ENCODE data around the gene RCCD1.

Gene RCCD1

GRCh38 chr15:90959028-90959595, 4.4 kb downstream of the RCCD1 start:
- Histone ChIP-seq H3K9me3 (no peaks in the 10 kb centered on the region), H3K4me3 (ENCODE audit: low read depth in 1 of 2, low read length in 1 of 2) (no peak overlapping the region), H3K36me3 (peaks cover 27% of the 10 kb centered on the region), H3K27ac (no peak overlapping the region), H3K4me1 (ENCODE audit: control insufficient read depth in 1 of 2, insufficient read depth in 1 of 2, low read depth in 1 of 2, low read length in 1 of 2) (peaks cover 23 to 30% of the 10 kb centered on the region in 2 experiments), H3K27me3 (no peaks in the 10 kb centered on the region)
- TF ChIP-seq CTCF (IDR thresholded peaks at IDR 0.05) = no peak

DNA sequence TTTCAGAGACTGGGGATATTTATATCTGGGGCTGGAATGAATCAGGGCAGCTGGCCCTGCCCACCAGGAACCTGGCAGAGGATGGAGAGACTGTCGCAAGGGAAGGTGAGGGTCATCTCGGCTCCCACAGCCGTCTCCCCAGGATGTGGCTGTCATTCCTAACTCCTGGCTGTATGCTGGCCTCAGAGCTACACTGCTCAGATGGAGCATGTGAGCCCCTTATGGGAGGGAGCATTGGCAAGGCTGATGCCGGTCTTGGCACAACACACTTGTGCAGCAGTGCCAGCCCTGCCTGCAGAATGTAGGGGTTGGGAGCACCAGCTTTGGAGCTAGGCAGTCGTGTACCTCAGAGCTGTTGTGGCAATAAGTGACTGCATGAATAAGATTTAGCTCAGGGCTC, 5.2 kb downstream of the RCCD1 start:
- H3K4me3 ChIP-seq (ENCODE audit: low read depth in 1 of 2, low read length in 1 of 2) = no peak overlapping the region
- H3K4me1 ChIP-seq (ENCODE audit: control insufficient read depth in 1 of 2, insufficient read depth in 1 of 2, low read depth in 1 of 2, low read length in 1 of 2) = peaks cover 16 to 24% of the 10 kb centered on the region in 2 experiments
- no peak for TF ChIP-seq CTCF (IDR thresholded peaks at IDR 0.05)
- peaks cover 27% of the 10 kb centered on the region for H3K36me3 ChIP-seq
- no peaks in the 10 kb centered on the region for H3K27me3 ChIP-seq
- no peak overlapping the region for H3K27ac ChIP-seq
- H3K9me3 ChIP-seq = no peaks in the 10 kb centered on the region

DNA sequence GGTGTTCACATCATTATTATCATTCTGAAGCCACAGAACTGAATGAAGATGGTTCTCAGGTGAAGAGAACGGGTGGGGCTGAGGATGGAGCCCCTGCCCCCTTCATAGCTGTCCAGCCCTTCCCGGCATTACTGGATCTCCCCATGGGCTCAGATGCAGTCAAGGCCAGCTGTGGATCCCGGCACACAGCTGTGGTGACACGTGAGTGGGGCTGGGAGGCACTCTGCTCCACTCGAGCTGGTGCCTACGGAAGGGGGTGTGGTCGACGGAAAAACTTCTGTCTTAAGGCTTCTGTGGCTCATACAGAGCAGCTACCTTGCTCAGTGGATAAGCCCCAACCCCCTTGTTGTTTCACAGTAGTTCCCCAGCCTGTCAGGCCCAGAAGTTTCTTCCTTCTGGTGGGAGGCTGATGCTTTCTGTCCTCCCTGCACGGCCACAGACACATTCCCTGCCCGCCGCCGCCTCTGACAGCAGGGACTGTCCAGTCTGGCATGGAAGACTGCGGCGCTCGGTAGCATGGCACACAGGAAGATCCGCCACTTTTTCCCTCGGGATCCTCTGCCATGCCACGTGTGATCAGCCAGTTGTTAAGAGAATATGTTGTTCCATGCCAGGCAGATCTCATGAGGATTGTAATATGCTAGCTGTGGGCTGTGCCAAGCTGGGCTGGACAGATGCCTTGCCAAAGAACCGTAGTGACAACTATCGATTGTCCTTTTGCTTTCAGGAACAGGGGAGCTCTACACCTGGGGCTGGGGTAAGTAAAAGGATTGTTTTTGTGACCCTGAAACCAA, 5.8 kb downstream of the RCCD1 start:
- no peaks in the 10 kb centered on the region for H3K27me3 ChIP-seq
- peaks cover 30% of the 10 kb centered on the region for H3K36me3 ChIP-seq
- H3K4me3 ChIP-seq (ENCODE audit: low read depth in 1 of 2, low read length in 1 of 2) = no peak overlapping the region
- H3K27ac ChIP-seq = no peak overlapping the region
- no peak for TF ChIP-seq CTCF (IDR thresholded peaks at IDR 0.05)
- peaks cover 10 to 20% of the 10 kb centered on the region in 2 experiments for H3K4me1 ChIP-seq (ENCODE audit: control insufficient read depth in 1 of 2, insufficient read depth in 1 of 2, low read depth in 1 of 2, low read length in 1 of 2)
- no peaks in the 10 kb centered on the region for H3K9me3 ChIP-seq

DNA sequence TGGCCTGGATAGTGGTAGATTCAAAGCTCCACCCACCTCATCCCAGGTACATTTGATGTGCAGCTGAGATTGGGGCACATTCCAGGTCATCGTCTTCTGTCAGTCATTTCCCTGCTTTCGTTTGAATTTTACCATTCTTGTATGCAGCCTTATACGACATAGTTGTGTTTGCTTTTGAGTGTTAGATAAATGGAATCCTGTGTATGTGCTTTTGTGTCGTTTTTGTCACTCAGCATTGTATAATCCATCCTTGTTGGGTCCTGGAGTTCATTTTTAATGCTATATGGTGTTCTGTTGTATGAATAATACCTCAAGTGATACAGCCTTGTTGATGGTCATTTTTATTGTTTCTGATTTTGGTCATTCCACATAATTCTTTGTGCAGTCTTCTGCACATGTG, 7.3 kb downstream of the RCCD1 start:
- H3K4me3 ChIP-seq (ENCODE audit: low read depth in 1 of 2, low read length in 1 of 2) = no peak overlapping the region
- H3K27ac ChIP-seq = no peak overlapping the region
- peaks cover 43% of the 10 kb centered on the region for H3K36me3 ChIP-seq
- H3K9me3 ChIP-seq = no peaks in the 10 kb centered on the region
- H3K4me1 ChIP-seq (ENCODE audit: control insufficient read depth in 1 of 2, insufficient read depth in 1 of 2, low read depth in 1 of 2, low read length in 1 of 2) = peaks cover 0 to 4% of the 10 kb centered on the region in 2 experiments
- no peaks in the 10 kb centered on the region for H3K27me3 ChIP-seq
- TF ChIP-seq CTCF (IDR thresholded peaks at IDR 0.05) = no peak

- H3K27me3 ChIP-seq = no peaks in the 10 kb centered on the region
- H3K4me3 ChIP-seq (ENCODE audit: low read depth in 1 of 2, low read length in 1 of 2) = no peak overlapping the region
- H3K4me1 ChIP-seq (ENCODE audit: control insufficient read depth in 1 of 2, insufficient read depth in 1 of 2, low read depth in 1 of 2, low read length in 1 of 2) = no peaks in the 10 kb centered on the region
- peaks cover 65% of the 10 kb centered on the region for H3K36me3 ChIP-seq
- H3K27ac ChIP-seq = no peak overlapping the region
- TF ChIP-seq CTCF (IDR thresholded peaks at IDR 0.05) = no peak
- no peaks in the 10 kb centered on the region for H3K9me3 ChIP-seq
Measured at GRCh38 chr15:90966262-90966661, 11.6 kb downstream of the RCCD1 start.

Data from neutrophil (primary cell).